HepG2 (cell line): ENCODE data around the gene TCF7L2. TPM values are rescaled to one million over a fixed set of nuclear protein-coding genes. Genes with fewer than 3 reads are reported as not detected.
A peak's percentile ranks its signal among the peaks of the same experiment; 100 is the strongest.

ENCODE experiments used
- AGO2 ChIP-seq: fragments of 200-400 bp; formaldehyde crosslinking; optimal IDR thresholded peaks from 2 replicates; pipeline ENCODE3; 2017; ENCODE audit warnings: mild to moderate bottlenecking, low read depth, low read length, moderate library complexity
- ATM ChIP-seq: fragments of 450-650 bp; IDR thresholded peaks from 2 replicates; pipeline ENCODE4 v1.7.1; 2017; ENCODE audit warnings: mild to moderate bottlenecking, borderline replicate concordance
- DMAP1 ChIP-seq: IDR thresholded peaks from 2 replicates; pipeline ENCODE4 v1.6.1; 2016
- HBP1 ChIP-seq: IDR thresholded peaks from 2 replicates; pipeline ENCODE4 v1.6.1; 2016; ENCODE audit warnings: low read depth, control low read depth
- HMG20B ChIP-seq: conservative IDR thresholded peaks from 2 replicates; pipeline ENCODE4 v1.6.1; 2016; ENCODE audit warnings: missing genetic modification reagents, missing compliant biosample characterization
- HNRNPH1 ChIP-seq: fragments of 200-400 bp; formaldehyde crosslinking; optimal IDR thresholded peaks from 2 replicates; pipeline ENCODE3; 2017; ENCODE audit warnings: mild to moderate bottlenecking, low read depth, low read length
- NKX3-1 ChIP-seq: sonication (generic); formaldehyde crosslinking; IDR thresholded peaks from 2 replicates; pipeline ENCODE4 v1.5.0; 2020; ENCODE audit warnings: missing genetic modification reagents
- PHB2 ChIP-seq: fragments of 450-650 bp; IDR thresholded peaks from 2 replicates; pipeline ENCODE4 v1.6.1; 2018; ENCODE audit not compliant: partially characterized antibody
- ZNF234 ChIP-seq: sonication (generic); formaldehyde crosslinking; conservative IDR thresholded peaks from 2 replicates; pipeline ENCODE4 v1.5.1; 2020; ENCODE audit warnings: mild to moderate bottlenecking, missing genetic modification reagents
- ZNF550 ChIP-seq: sonication (generic); formaldehyde crosslinking; IDR thresholded peaks from 2 replicates; pipeline ENCODE4 v1.4.0; 2020; ENCODE audit warnings: mild to moderate bottlenecking, missing genetic modification reagents, borderline replicate concordance
- ZNF766 ChIP-seq: sonication (generic); formaldehyde crosslinking; IDR thresholded peaks from 2 replicates; pipeline ENCODE4 v1.5.0; 2020; ENCODE audit warnings: missing genetic modification reagents, borderline replicate concordance
- ZNF878 ChIP-seq: sonication (generic); formaldehyde crosslinking; IDR thresholded peaks from 2 replicates; pipeline ENCODE4 v1.8.1; 2023; ENCODE audit warnings: mild to moderate bottlenecking, missing genetic modification reagents, moderate library complexity
- ZNF879 ChIP-seq: sonication (generic); formaldehyde crosslinking; IDR thresholded peaks from 2 replicates; pipeline ENCODE4 v1.8.1; 2023; ENCODE audit warnings: missing genetic modification reagents
- ZNF883 ChIP-seq: sonication (generic); formaldehyde crosslinking; IDR thresholded peaks from 2 replicates; pipeline ENCODE4 v1.5.1; 2020; ENCODE audit warnings: mild to moderate bottlenecking, missing genetic modification reagents; ENCODE audit errors: not compliant biosample characterization
- polyA plus RNA-seq, 8 experiments: library from polyadenylated mRNA; depleted of rRNA in 3 of 8; stranded (reverse) in 7 of 8; unstranded in 1 of 8; fragments of >200 nt; fragmentation: Illumina TruSeq in 4 of 8; extraction: Trizol in 4 of 8; gene quantifications; 2 replicates each; pipeline versions ENCODE4 v1.2.1 to v1.2.3, GENCODE V29; 2011 to 2016; ENCODE audit warnings: low read depth in 4 of 8, missing spikeins in 1 of 8, mixed read lengths in 1 of 8; ENCODE audit not compliant: insufficient read depth in 1 of 8
- total RNA-seq, 5 experiments: library from RNA; depleted of rRNA; stranded (reverse); fragments of >200 nt; fragmentation: Illumina TruSeq; extraction: Trizol; gene quantifications; 2 replicates each; pipeline ENCODE4 v1.2.3, GENCODE V29; 2016; ENCODE audit warnings: low read depth in 1 of 5
- TF ChIP-seq, protein P1 (sequence below): sonication (generic); formaldehyde crosslinking; conservative IDR thresholded peaks from 2 replicates; pipeline ENCODE4 v1.4.0; 2020; ENCODE audit warnings: missing genetic modification reagents
- TF ChIP-seq, protein P2 (sequence below): sonication (generic); formaldehyde crosslinking; IDR thresholded peaks from 2 replicates; pipeline ENCODE4 v1.4.0; 2020; ENCODE audit warnings: missing genetic modification reagents, mild to moderate bottlenecking, borderline replicate concordance
- TF ChIP-seq, protein P3 (sequence below): sonication (generic); formaldehyde crosslinking; IDR thresholded peaks from 2 replicates; pipeline ENCODE4 v1.8.0; 2022; ENCODE audit warnings: mild to moderate bottlenecking, missing genetic modification reagents, moderate library complexity
- TF ChIP-seq, protein P4 (sequence below): sonication (generic); formaldehyde crosslinking; IDR thresholded peaks from 2 replicates; pipeline ENCODE4 v1.9.0; 2021; ENCODE audit warnings: missing genetic modification reagents, borderline replicate concordance
- TF ChIP-seq, protein P5 (sequence below): sonication (generic); formaldehyde crosslinking; IDR thresholded peaks from 2 replicates; pipeline ENCODE4 v1.5.0; 2020; ENCODE audit warnings: missing genetic modification reagents, mild to moderate bottlenecking, borderline replicate concordance

The TCF7L2 gene
- total and polyA plus RNA-seq, 2 of the 13 experiments (the other 11 are each of a cell fraction or from before 2014, with no cell fraction given): 3.9 to 13.7 TPM

DNA sequence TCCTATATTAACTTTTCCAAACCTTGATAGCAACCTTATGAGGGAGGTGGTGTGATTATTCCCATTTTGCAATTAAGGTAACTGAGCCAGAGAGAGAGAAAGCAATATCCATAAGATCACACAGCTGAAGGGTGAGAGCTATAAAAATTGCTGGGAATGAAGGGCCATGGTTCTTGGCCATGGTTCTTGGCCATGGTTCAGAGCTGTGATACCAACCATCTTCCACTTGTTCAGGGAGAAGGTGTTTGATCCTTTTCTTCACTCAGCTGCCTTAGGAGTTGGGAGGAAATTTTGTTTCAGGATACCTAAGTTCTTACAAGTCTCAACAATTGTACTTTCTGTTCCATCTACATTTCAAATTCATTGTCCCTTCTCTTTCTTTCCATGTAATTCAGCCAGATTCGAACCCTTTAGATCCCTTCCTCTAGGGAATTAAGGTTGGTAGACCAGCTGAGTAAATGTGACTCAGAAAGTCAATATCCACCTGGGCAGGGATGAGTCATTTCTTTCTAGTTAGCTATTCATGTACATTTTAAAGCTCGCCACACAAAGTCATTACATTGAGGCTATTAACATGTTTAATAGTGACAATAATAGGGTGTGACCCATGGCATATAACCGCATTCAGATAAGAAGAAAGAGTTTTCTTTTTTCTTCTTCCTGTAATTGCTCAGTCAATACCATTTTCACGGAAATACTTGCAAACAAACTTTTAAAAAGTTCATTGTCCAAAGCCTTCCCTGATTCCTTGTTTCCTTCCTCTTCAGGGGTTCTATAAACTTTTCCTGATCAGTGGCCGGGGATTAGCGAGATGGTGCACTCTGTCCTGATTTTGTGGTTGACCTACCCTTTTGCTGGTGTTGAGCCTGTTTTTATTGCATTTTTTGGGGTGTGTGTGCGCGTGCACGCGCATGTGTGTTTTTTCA lies 143.4 kb downstream of the TCF7L2 start (continued):
- TF ChIP-seq, protein P1, sequence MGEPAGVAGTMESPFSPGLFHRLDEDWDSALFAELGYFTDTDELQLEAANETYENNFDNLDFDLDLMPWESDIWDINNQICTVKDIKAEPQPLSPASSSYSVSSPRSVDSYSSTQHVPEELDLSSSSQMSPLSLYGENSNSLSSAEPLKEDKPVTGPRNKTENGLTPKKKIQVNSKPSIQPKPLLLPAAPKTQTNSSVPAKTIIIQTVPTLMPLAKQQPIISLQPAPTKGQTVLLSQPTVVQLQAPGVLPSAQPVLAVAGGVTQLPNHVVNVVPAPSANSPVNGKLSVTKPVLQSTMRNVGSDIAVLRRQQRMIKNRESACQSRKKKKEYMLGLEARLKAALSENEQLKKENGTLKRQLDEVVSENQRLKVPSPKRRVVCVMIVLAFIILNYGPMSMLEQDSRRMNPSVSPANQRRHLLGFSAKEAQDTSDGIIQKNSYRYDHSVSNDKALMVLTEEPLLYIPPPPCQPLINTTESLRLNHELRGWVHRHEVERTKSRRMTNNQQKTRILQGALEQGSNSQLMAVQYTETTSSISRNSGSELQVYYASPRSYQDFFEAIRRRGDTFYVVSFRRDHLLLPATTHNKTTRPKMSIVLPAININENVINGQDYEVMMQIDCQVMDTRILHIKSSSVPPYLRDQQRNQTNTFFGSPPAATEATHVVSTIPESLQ (CRISPR knock-in tag): no peak
- TF ChIP-seq ZNF234 (CRISPR knock-in tag) (no peak), HBP1 (no peak), ATM (no peak), DMAP1 (CRISPR knock-in tag) (no peak), NKX3-1 (0 out of 2 replicates have a peak, but pooled peaks have one; percentile 41), HMG20B (peak; percentile 67; the same call in 1 of the 2 replicates), ZNF879 (CRISPR knock-in tag) (no peak), HNRNPH1 (no peak), ZNF550 (CRISPR knock-in tag) (no peak), ZNF878 (no peak), AGO2 (no peak), ZNF766 (CRISPR knock-in tag) (no peak), PHB2 (no peak), ZNF883 (no peak)
- TF ChIP-seq, protein P2, sequence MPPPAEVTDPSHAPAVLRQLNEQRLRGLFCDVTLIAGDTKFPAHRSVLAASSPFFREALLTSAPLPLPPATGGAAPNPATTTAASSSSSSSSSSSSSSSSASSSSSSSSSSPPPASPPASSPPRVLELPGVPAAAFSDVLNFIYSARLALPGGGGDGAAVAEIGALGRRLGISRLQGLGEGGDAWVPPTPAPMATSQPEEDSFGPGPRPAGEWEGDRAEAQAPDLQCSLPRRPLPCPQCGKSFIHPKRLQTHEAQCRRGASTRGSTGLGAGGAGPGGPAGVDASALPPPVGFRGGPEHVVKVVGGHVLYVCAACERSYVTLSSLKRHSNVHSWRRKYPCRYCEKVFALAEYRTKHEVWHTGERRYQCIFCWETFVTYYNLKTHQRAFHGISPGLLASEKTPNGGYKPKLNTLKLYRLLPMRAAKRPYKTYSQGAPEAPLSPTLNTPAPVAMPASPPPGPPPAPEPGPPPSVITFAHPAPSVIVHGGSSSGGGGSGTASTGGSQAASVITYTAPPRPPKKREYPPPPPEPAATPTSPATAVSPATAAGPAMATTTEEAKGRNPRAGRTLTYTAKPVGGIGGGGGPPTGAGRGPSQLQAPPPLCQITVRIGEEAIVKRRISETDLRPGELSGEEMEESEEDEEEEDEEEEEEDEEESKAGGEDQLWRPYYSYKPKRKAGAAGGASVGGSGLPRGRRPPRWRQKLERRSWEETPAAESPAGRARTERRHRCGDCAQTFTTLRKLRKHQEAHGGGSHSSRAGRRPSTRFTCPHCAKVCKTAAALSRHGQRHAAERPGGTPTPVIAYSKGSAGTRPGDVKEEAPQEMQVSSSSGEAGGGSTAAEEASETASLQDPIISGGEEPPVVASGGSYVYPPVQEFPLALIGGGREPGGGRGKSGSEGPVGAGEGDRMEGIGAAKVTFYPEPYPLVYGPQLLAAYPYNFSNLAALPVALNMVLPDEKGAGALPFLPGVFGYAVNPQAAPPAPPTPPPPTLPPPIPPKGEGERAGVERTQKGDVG: no peak
- TF ChIP-seq, protein P3, sequence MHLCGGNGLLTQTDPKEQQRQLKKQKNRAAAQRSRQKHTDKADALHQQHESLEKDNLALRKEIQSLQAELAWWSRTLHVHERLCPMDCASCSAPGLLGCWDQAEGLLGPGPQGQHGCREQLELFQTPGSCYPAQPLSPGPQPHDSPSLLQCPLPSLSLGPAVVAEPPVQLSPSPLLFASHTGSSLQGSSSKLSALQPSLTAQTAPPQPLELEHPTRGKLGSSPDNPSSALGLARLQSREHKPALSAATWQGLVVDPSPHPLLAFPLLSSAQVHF (CRISPR knock-in tag): no peak
- TF ChIP-seq, protein P4, sequence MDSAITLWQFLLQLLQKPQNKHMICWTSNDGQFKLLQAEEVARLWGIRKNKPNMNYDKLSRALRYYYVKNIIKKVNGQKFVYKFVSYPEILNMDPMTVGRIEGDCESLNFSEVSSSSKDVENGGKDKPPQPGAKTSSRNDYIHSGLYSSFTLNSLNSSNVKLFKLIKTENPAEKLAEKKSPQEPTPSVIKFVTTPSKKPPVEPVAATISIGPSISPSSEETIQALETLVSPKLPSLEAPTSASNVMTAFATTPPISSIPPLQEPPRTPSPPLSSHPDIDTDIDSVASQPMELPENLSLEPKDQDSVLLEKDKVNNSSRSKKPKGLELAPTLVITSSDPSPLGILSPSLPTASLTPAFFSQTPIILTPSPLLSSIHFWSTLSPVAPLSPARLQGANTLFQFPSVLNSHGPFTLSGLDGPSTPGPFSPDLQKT (CRISPR knock-in tag): no peak
- TF ChIP-seq, protein P5, sequence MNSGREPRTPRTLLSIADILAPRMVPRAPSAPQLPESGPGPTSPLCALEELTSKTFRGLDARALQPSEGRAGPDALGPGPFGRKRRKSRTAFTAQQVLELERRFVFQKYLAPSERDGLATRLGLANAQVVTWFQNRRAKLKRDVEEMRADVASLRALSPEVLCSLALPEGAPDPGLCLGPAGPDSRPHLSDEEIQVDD (CRISPR knock-in tag): no peak
